Measurements from ENCODE around the gene ARSB.
A peak's percentile ranks its signal among the peaks of the same experiment; 100 is the strongest.

GRCh38 chr5:78985725-78986223 lies 664 bp upstream of the ARSB start:
- TF ChIP-seq POLR2A (IDR thresholded peaks at IDR 0.05), result no peak
- peak in 2 of 3 donors; percentile 6 to 46 for TF ChIP-seq POLR2AphosphoS5 (IDR thresholded peaks at IDR 0.05)
- TF ChIP-seq, protein P1, sequence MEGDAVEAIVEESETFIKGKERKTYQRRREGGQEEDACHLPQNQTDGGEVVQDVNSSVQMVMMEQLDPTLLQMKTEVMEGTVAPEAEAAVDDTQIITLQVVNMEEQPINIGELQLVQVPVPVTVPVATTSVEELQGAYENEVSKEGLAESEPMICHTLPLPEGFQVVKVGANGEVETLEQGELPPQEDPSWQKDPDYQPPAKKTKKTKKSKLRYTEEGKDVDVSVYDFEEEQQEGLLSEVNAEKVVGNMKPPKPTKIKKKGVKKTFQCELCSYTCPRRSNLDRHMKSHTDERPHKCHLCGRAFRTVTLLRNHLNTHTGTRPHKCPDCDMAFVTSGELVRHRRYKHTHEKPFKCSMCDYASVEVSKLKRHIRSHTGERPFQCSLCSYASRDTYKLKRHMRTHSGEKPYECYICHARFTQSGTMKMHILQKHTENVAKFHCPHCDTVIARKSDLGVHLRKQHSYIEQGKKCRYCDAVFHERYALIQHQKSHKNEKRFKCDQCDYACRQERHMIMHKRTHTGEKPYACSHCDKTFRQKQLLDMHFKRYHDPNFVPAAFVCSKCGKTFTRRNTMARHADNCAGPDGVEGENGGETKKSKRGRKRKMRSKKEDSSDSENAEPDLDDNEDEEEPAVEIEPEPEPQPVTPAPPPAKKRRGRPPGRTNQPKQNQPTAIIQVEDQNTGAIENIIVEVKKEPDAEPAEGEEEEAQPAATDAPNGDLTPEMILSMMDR (IDR thresholded peaks at IDR 0.05), result no peak

Measured in transverse colon (tissue), 4 donors.